Activated T-cell treated with anti-CD3 and anti-CD28 coated beads for 1 hour (primary cell): Measurements from ENCODE around the gene PRMT1.
A peak's percentile ranks its signal among the peaks of the same experiment; 100 is the strongest.

Experiments used
- DNase-seq: peaks from one replicate; pipeline ENCODE4 v3.0.0-alpha.2; 2020; ENCODE audit warnings: low read depth

Gene PRMT1

DNA sequence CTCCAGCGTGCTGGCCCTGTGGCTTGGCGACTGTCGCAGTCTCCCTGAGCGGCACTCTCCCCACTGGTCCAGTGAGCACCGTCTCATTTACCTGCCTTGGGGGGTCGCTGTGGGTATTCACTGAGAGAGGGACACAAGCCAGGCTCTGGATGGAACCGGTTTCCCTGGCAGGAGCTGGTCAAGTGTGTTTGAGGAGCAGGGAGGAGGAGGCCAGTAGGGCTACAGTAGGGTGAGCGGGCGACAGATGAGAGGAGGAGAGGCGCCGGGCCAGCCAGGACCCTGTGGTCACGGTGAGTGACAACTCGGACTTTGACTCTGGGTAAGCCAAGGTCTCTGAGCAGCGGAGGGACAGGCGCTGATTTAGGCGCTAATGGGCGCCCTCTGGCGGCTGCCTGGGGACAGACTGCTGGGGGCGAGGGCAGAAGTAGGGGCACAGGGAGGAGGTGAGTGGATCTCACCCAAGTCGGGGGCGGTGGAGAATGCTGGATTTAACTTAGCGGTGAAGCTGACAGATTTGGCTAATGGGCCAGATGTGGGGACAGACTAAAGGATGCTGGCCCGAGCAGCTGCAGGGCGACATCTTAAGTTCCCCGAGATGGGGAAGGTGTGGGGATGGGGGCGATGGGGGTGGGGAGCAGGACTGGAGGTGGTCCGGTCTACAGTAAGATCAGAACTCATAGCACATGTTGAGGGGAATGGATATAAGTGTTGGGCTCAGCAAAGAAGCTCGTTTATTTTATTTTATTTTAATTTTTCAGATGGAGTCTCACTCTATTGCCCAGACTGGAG, 4.7 kb upstream of the PRMT1 start:
- DNase-seq, result peak; percentile 75

DNA sequence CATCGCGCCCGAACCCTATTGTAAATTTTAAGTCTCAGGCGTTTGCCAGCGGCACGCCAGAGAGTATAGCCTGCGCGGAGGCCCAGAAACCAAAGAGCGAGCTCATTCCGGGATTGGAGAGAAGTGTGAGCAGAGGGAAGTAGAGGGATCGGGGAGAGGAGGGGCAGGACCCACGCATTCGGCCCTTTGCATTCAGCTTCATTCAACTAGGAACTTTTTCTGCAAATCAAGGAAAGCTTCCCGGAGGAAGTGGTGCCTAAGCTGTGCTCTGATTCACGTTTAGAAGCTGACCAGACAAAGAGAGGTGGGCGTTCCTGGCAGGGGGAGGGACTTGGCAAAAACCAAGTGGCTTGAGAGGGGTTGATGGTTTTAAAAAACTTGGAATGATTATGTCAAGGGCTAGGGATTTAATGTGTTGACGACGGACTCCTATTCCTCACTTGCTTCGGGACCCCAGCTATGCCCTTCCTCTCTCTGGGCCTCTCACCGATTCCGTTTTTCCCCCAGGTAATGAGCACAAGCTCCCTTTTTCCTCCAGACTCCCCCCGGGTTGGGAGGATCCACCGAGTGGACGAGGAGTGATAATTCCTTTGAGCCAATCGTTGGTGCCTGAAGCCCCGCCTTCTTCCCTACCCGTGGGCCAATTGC, 811 bp upstream of the PRMT1 start:
- no peak for DNase-seq

GRCh38 chr19:49676784-49677230, 264 bp upstream of the PRMT1 start:
- peak; percentile 94 for DNase-seq

- DNase-seq, result peak; percentile 80
Measured at GRCh38 chr19:49677901-49678674, 1.0 kb downstream of the PRMT1 start.

DNA sequence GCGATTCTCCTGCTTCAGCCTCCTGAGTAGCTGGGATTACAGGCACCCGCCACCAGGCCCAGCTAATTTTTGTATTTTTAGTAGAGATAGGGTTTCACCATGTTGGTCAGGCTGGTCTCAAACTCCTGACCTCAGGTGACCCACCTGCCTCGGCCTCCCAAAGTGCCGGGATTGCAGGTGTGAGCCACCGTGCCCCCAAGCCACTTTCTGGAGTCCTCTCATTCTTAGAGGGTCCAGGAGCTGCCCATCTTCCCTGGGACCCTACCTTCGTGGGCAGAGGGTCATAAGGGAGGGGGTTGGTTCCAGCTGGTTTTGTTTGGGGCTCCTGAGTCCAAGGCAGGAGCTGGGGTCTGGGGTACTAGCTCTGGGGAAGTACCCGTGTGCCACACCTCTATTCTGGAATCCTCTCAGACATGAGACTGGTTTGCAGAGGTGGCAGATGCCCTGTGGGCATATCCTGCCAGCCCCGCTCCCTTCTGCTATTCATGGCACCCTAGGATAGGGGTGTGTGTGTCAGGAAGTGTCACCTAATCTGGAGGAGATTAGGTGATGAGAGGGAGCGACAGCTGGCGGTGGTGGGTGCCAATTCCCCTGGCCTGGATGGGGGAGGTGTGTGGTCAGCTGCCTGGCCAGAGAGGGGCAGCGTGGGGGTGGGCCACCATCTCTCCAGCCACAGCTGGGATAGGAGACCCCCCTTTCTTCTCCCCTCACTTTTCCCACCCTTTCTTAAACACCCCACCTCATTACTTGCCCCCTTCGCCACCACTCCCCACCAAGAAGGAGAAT, 2.1 kb downstream of the PRMT1 start:
- no peak for DNase-seq

GRCh38 chr19:49679771-49680413, 2.8 kb downstream of the PRMT1 start:
- no peak for DNase-seq

DNA sequence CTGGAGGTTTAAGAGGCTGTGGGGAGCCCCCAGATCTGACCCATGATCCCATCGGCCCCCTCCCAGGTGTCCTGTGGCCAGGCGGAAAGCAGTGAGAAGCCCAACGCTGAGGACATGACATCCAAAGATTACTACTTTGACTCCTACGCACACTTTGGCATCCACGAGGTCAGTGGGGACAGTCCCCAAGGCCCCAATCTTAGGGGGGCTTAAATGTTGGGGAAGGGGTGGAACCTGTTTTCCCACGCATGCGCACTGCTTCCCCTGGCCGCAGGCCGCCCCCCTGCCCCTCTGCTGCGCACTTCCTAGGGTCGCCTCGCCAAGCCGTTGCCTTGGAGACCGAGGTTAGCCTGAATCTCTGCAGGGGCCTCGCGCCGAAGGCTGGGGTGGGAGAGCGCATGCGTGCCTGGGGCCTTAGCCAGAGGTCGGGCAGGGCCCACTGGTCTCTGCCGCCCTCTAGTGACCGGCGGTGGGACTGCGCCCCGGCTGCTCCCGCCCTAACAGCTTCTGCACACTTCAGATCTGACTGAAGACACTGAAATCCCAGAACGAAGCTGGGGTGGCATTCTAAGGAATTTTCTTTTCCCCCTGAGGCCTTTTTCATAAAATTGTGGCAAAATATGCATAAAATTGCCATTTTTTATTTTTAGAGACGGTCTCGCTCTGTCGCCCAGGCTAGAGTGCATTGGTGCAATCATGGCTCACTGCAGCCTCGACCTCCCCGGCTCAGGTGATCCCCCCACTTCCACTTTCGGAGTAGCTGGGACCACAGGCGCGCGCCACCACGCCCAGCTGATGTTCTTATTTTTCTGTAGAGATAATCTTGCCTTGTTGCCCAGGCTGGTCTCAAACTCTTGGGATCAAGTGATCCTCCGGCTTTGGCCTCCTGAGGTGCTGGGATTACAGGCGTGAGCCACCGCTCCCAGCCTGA, 3.6 kb downstream of the PRMT1 start:
- peak; percentile 95 for DNase-seq

DNA sequence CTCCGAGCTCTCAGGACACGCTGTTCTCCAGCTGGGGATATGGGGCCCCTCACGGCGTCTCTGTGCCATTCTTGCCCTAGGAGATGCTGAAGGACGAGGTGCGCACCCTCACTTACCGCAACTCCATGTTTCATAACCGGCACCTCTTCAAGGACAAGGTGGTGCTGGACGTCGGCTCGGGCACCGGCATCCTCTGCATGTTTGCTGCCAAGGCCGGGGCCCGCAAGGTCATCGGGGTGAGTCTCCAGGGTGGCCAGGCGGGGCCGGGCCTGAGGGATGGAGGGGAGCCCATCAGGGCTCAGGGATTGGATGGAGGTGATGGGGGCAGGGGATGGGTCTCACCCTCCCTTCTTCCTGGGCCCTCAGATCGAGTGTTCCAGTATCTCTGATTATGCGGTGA, 4.8 kb downstream of the PRMT1 start:
- no peak for DNase-seq

DNA sequence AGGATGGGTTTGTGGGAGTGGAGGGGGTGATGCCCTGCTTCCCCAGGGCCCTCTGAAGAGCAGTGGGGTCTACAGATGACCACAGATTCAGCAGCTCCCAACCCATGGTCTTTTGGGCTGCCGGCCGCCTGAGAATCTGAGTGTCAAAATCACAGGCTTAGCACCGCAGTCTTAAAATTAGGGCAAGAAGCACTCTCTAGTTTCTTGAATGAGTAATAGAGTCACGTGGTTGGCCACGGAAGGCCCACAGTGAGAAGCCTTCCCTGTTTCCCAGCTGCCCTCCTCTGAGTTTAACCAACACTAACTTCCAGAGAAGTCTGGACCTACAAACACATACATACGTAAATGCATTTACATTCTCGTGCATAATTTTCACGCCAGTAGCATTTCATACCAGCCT, 5.2 kb downstream of the PRMT1 start:
- DNase-seq, result no peak

DNA sequence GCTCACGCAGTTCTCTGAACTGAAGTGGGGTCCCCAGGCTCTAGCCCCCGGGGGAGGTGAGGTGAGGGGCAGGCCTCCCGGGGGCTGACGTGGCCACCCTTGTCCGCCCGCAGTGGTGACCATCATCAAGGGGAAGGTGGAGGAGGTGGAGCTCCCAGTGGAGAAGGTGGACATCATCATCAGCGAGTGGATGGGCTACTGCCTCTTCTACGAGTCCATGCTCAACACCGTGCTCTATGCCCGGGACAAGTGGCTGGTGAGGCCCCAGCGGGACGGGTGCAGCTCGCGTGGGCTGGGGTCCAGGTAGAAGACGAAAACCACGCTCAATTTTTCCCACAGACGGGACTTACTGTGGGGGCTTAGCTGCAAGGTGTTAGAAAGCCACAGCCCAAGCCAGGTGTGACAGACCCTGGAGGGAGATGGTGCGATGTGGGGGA, 6.8 kb downstream of the PRMT1 start:
- no peak for DNase-seq

GRCh38 chr19:49684251-49684982, 7.3 kb downstream of the PRMT1 start:
- DNase-seq, result no peak

DNA sequence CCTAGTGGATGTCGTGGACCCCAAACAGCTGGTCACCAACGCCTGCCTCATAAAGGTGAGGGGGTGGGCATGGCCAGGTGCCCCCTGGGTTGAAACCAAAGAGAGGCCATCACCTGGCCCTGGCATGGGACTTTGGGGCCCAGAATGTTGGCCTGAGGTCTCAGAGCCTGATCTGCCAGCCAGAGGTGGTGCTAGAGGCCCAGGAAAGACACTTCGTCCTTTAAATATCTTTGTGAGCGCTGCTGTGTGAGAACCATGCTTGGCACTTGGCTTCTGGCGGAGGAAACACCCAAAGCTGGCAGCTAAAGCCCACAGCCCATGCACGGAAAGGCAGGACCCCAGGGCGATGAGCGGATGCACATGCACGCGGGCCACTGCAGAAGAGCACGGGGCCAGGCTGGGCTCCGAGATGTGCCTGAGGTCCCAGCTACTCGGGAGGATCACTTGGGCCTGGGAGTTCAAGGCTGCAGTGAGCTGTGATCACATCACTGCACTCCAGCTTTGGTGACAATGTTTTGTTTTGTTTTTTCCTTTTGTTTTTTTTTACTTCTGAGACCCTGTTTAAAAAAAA, 8.0 kb downstream of the PRMT1 start:
- DNase-seq, result no peak

DNA sequence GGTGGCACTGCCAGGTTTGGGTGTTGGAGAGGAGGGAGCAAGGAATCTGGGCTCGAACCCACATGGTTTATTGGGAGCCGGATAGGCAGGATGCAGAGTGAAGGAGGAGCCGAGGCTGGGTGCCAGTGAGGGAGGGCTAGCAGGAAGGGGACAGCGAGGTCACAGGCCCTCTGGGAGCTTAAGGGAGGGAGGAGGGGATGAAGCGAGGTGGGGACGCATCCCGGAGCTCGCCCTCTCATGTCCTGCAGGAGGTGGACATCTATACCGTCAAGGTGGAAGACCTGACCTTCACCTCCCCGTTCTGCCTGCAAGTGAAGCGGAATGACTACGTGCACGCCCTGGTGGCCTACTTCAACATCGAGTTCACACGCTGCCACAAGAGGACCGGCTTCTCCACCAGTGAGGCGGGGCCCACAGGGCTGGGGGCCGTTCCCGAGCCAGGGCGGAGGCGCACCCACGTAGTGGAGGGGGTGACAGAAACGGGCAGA, 8.8 kb downstream of the PRMT1 start:
- DNase-seq, result no peak

DNA sequence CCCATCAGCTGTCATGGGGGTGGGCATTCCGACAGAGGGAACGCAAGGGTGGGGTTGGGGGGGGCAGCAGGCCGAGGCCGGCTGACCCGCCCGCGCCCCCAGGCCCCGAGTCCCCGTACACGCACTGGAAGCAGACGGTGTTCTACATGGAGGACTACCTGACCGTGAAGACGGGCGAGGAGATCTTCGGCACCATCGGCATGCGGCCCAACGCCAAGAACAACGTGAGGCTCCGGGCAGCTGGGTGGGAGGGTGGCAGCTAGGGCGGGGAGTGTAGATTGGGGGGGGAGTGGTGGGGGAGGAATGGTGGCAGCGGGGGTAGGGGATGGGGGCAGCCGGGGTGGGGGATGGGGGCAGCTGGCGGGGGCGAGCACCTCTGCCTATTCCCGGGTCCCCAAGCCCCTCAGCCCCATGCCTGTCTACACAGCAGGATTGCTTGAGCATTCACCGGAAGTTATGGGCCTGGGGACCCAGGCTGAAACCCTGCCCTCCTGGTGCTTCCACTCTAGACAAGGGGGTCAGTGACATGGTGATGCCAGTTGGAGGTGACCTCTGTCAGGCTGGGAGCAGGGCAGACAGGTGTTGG, 9.5 kb downstream of the PRMT1 start:
- DNase-seq, result no peak

GRCh38 chr19:49687150-49687549, 10.1 kb downstream of the PRMT1 start:
- no peak for DNase-seq

- no peak for DNase-seq
Measured at GRCh38 chr19:49687566-49688316, 10.7 kb downstream of the PRMT1 start.

- DNase-seq, result no peak
Measured at GRCh38 chr19:49688531-49689132, 11.6 kb downstream of the PRMT1 start.
